Liver (tissue), 9 donors: ENCODE results near the gene FAR1. TPM values are rescaled to one million over a fixed set of nuclear protein-coding genes. Genes with fewer than 3 reads are reported as not detected.

Experiments
- DNase-seq: peaks from one replicate; pipeline ENCODE4 v3.0.0-alpha.2; 2017; ENCODE audit warnings: low spot score
- H3K27ac ChIP-seq, 2 donors: one replicate each; pipeline ENCODE4 v1.7.0; 2013; ENCODE audit warnings: inconsistent platforms in 2 of 2, low read length in 2 of 2, control low read depth in 1 of 2, low read depth in 1 of 2, mild to moderate bottlenecking in 1 of 2
- H3K27me3 ChIP-seq, 4 donors: one replicate each; pipeline versions ENCODE4 v1.6.1 to v1.7.0; 2013; ENCODE audit warnings: low read length in 3 of 4, inconsistent platforms in 1 of 4, mild to moderate bottlenecking in 1 of 4, moderate library complexity in 1 of 4; ENCODE audit not compliant: control insufficient read depth in 4 of 4, insufficient read depth in 4 of 4
- H3K36me3 ChIP-seq, 4 donors: one replicate each; pipeline versions ENCODE4 v1.6.1 to v1.7.0; 2013; ENCODE audit warnings: low read length in 3 of 4, mild to moderate bottlenecking in 3 of 4, low read depth in 1 of 4, moderate library complexity in 1 of 4; ENCODE audit not compliant: control insufficient read depth in 4 of 4, insufficient read depth in 3 of 4
- H3K4me1 ChIP-seq, 4 donors: one replicate each; pipeline versions ENCODE4 v1.6.1 to v1.7.0; 2013; ENCODE audit warnings: low read length in 3 of 4, mild to moderate bottlenecking in 3 of 4, moderate library complexity in 1 of 4; ENCODE audit not compliant: control insufficient read depth in 4 of 4, insufficient read depth in 4 of 4
- H3K4me3 ChIP-seq, 3 donors: one replicate each; pipeline versions ENCODE4 v1.6.1 to v1.7.0; 2013; ENCODE audit warnings: low read length in 3 of 3, control low read depth in 1 of 3, low read depth in 1 of 3, mild to moderate bottlenecking in 1 of 3
- H3K9ac ChIP-seq, 2 donors: one replicate each; pipeline ENCODE4 v1.7.0; 2013; ENCODE audit warnings: low read length in 2 of 2, mild to moderate bottlenecking in 2 of 2, moderate library complexity in 2 of 2, control low read depth in 1 of 2, low read depth in 1 of 2
- H3K9me3 ChIP-seq, 4 donors: one replicate each; pipeline versions ENCODE4 v1.6.1 to v1.7.0; 2013; ENCODE audit warnings: low read length in 3 of 4; ENCODE audit not compliant: control insufficient read depth in 4 of 4
- EGR1 ChIP-seq, 2 donors: IDR thresholded peaks; 2 replicates each; pipeline ENCODE4 v1.6.1; 2016 to 2018; ENCODE audit warnings: antibody characterized with exemption in 2 of 2, low read depth in 2 of 2
- FOXA1 ChIP-seq: IDR thresholded peaks from 2 replicates; pipeline ENCODE4 v1.6.1; 2016; ENCODE audit warnings: antibody characterized with exemption
- FOXA2 ChIP-seq: IDR thresholded peaks from 2 replicates; pipeline ENCODE4 v1.6.1; 2016; ENCODE audit warnings: antibody characterized with exemption
- GABPA ChIP-seq, 2 donors: IDR thresholded peaks in 1 of 2; conservative IDR thresholded peaks in 1 of 2; 2 replicates each; pipeline ENCODE4 v1.6.1; 2016; ENCODE audit warnings: antibody characterized with exemption in 2 of 2, mild to moderate bottlenecking in 1 of 2, moderate library complexity in 1 of 2
- HNF4A ChIP-seq, 2 donors: conservative IDR thresholded peaks; 2 replicates each; pipeline ENCODE4 v1.6.1; 2016; ENCODE audit warnings: antibody characterized with exemption in 2 of 2, mild to moderate bottlenecking in 2 of 2
- HNF4G ChIP-seq: IDR thresholded peaks from 2 replicates; pipeline ENCODE4 v1.6.1; 2016; ENCODE audit warnings: antibody characterized with exemption
- JUND ChIP-seq, 2 donors: IDR thresholded peaks; 2 replicates each; pipeline ENCODE4 v1.6.1; 2016; ENCODE audit warnings: antibody characterized with exemption in 2 of 2
- NR2F2 ChIP-seq: IDR thresholded peaks from 2 replicates; pipeline ENCODE4 v1.6.1; 2016; ENCODE audit warnings: antibody characterized with exemption
- RAD21 ChIP-seq, 2 donors: IDR thresholded peaks; 2 replicates each; pipeline ENCODE4 v1.6.1; 2016; ENCODE audit warnings: antibody characterized with exemption in 2 of 2, mild to moderate bottlenecking in 2 of 2
- RXRA ChIP-seq, 2 donors: IDR thresholded peaks; 2 replicates each; pipeline ENCODE4 v1.6.1; 2017 to 2018; ENCODE audit warnings: antibody characterized with exemption in 2 of 2, mild to moderate bottlenecking in 1 of 2
- SP1 ChIP-seq: IDR thresholded peaks from 2 replicates; pipeline ENCODE4 v1.6.1; 2018; ENCODE audit warnings: antibody characterized with exemption, mild to moderate bottlenecking
- TAF1 ChIP-seq: conservative IDR thresholded peaks from 2 replicates; pipeline ENCODE4 v1.6.1; 2016; ENCODE audit warnings: antibody characterized with exemption, mild to moderate bottlenecking
- YY1 ChIP-seq: IDR thresholded peaks from 2 replicates; pipeline ENCODE4 v1.6.1; 2016; ENCODE audit warnings: antibody characterized with exemption, mild to moderate bottlenecking
- WGBS: extraction: QIAGEN DNeasy Blood & Tissue Kit; methylation state at CpG from one replicate; pipeline ENCODE4 v1.1.7; 2013; 5-methylcytosine and 5-hydroxymethylcytosine counted together
- polyA plus RNA-seq, 2 donors: library from polyadenylated mRNA; stranded (reverse) in 1 of 2; unstranded in 1 of 2; fragments of 200-250 nt in 1 of 2; fragments of >200 nt in 1 of 2; fragmentation: Nextera tagmentation in 1 of 2; extraction: Ambion mirVana in 1 of 2; gene quantifications; one replicate each; pipeline versions ENCODE4 v1.2.1 to v1.2.3, GENCODE V29; 2013 to 2015
- total RNA-seq, 2 donors: library from RNA; depleted of rRNA; stranded (reverse); fragments of >200 nt; gene quantifications; one replicate each; pipeline ENCODE4 v1.2.3, GENCODE V29; 2014
- TF ChIP-seq, protein P1 (sequence below): IDR thresholded peaks from 2 replicates; pipeline ENCODE4 v1.6.1; 2016; ENCODE audit warnings: antibody characterized with exemption, mild to moderate bottlenecking
- TF ChIP-seq, protein P2 (sequence below): fragments of 150-350 bp; IDR thresholded peaks from 2 replicates; pipeline ENCODE4 v1.5.1; 2017; ENCODE audit warnings: improper control_type of control experiment, low read depth, low read length; ENCODE audit not compliant: missing input control
- TF ChIP-seq, protein P3 (sequence below): IDR thresholded peaks from 2 replicates; pipeline ENCODE4 v1.6.1; 2016; ENCODE audit warnings: antibody characterized with exemption
- donor health status: healthy.
- donor health status: healthy.
- donor health status: healthy.
- donor health status: healthy.
- donor health status: healthy.

FAR1 gene
- total and polyA plus RNA-seq, 4 donors = 1.7 to 29.6 (median 5.5) TPM

DNA sequence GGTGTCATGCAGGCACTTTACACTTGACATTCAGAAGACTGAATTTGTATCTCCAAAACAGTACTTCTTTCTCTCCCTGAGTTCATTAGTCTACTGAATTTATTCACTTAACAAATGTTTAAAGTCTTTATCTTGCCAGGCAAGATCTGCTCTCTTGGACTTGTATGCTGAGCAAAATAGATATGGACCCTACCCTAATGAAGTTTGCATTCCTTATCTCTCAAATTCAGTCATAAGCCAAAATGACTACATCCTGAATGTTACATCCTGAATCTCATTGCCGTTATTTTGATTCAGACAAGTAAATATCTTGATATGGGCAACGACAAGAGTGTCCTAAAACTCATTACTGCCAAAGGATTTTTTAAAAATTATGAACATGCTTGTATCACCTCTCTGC, 29.7 kb downstream of the FAR1 start:
- H3K9me3 ChIP-seq = no peaks in the 10 kb centered on the region
- no peak overlapping the region for H3K27ac ChIP-seq
- H3K9ac ChIP-seq = no peak overlapping the region
- TF ChIP-seq, protein P1, sequence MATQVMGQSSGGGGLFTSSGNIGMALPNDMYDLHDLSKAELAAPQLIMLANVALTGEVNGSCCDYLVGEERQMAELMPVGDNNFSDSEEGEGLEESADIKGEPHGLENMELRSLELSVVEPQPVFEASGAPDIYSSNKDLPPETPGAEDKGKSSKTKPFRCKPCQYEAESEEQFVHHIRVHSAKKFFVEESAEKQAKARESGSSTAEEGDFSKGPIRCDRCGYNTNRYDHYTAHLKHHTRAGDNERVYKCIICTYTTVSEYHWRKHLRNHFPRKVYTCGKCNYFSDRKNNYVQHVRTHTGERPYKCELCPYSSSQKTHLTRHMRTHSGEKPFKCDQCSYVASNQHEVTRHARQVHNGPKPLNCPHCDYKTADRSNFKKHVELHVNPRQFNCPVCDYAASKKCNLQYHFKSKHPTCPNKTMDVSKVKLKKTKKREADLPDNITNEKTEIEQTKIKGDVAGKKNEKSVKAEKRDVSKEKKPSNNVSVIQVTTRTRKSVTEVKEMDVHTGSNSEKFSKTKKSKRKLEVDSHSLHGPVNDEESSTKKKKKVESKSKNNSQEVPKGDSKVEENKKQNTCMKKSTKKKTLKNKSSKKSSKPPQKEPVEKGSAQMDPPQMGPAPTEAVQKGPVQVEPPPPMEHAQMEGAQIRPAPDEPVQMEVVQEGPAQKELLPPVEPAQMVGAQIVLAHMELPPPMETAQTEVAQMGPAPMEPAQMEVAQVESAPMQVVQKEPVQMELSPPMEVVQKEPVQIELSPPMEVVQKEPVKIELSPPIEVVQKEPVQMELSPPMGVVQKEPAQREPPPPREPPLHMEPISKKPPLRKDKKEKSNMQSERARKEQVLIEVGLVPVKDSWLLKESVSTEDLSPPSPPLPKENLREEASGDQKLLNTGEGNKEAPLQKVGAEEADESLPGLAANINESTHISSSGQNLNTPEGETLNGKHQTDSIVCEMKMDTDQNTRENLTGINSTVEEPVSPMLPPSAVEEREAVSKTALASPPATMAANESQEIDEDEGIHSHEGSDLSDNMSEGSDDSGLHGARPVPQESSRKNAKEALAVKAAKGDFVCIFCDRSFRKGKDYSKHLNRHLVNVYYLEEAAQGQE = no peak
- peaks cover 0 to 6% (median 0%) of the 10 kb centered on the region in 4 donors for H3K27me3 ChIP-seq
- DNase-seq = no peak
- no peaks in the 10 kb centered on the region for H3K4me1 ChIP-seq
- no peak overlapping the region for H3K4me3 ChIP-seq
- no peaks in the 10 kb centered on the region for H3K36me3 ChIP-seq
- 64% methylated on average over 2 of the region's 2 CpGs for WGBS

DNA sequence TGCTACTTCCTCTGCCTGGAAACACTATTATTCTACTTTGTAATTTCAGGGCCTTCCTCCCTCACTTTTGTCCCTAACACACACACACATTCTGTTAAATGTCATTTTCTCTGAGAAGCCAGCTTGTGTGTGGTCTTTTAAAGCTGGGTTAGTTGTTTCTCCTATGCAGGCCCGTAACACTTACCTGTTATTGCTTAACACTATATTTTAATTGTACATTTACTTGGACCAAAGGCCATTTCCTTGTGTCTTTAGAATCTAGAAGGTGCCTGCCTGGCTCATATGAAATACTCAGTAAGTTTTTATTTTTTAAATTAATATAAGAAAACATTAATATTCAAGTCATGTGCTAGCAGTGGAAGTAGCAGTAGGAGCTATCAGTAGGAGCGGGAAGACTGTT, 30.6 kb downstream of the FAR1 start:
- TF ChIP-seq JUND (IDR thresholded peaks at IDR 0.05) (no peak), RAD21 (IDR thresholded peaks at IDR 0.05) (no peak), SP1 (no peak), TAF1 (no peak), YY1 (no peak), FOXA1 (no peak), HNF4G (no peak), NR2F2 (no peak), EGR1 (IDR thresholded peaks at IDR 0.05; ENCODE audit: low read depth in 2 of 2) (no peak), FOXA2 (no peak), HNF4A (conservative IDR thresholded peaks at IDR 0.05) (no peak), GABPA (IDR thresholded peaks at IDR 0.05 in 1 of 2, conservative IDR thresholded peaks at IDR 0.05 in 1 of 2) (no peak), RXRA (IDR thresholded peaks at IDR 0.05) (no peak)
- TF ChIP-seq, protein P2, sequence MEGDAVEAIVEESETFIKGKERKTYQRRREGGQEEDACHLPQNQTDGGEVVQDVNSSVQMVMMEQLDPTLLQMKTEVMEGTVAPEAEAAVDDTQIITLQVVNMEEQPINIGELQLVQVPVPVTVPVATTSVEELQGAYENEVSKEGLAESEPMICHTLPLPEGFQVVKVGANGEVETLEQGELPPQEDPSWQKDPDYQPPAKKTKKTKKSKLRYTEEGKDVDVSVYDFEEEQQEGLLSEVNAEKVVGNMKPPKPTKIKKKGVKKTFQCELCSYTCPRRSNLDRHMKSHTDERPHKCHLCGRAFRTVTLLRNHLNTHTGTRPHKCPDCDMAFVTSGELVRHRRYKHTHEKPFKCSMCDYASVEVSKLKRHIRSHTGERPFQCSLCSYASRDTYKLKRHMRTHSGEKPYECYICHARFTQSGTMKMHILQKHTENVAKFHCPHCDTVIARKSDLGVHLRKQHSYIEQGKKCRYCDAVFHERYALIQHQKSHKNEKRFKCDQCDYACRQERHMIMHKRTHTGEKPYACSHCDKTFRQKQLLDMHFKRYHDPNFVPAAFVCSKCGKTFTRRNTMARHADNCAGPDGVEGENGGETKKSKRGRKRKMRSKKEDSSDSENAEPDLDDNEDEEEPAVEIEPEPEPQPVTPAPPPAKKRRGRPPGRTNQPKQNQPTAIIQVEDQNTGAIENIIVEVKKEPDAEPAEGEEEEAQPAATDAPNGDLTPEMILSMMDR = no peak
- TF ChIP-seq, protein P3, sequence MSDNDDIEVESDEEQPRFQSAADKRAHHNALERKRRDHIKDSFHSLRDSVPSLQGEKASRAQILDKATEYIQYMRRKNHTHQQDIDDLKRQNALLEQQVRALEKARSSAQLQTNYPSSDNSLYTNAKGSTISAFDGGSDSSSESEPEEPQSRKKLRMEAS = no peak
- TF ChIP-seq, protein P1 = no peak
- WGBS = 83% methylated on average over 2 of the region's 2 CpGs
- no peaks in the 10 kb centered on the region for H3K36me3 ChIP-seq
- H3K4me1 ChIP-seq = no peaks in the 10 kb centered on the region
- H3K27me3 ChIP-seq = peaks cover 0 to 6% (median 0%) of the 10 kb centered on the region in 4 donors
- H3K9me3 ChIP-seq = no peaks in the 10 kb centered on the region
- no peak overlapping the region for H3K4me3 ChIP-seq
- no peak overlapping the region for H3K9ac ChIP-seq
- DNase-seq = no peak
- no peak overlapping the region for H3K27ac ChIP-seq
